ENCODE measurements around the gene EDC4.

The EDC4 gene

DNA sequence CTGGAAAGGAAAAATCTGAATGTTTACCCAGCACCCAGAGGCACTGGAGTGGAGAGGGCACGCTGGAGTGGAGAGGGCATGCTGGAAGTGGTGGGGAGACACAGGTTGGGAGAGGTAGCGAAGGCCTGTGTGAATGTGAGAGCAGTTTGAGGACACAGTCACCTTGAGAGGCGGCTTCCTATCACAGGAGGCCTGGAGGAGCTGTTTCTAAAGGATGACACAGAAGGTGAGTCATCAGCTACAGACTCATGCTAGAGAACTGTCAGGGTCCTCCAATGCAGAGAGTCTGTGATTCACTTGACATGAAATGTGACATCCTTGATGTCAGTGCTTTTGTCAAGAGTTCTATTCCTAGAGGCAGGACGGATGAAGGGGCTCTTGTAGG is 45.0 kb downstream of the EDC4 start:
- no peaks in the 10 kb centered on the region for H3K9me3 ChIP-seq
- H3K9ac ChIP-seq = peak overlapping the region; percentile 35; the same call in 1 of the 2 replicates
- H3K36me3 ChIP-seq = peaks cover 74% of the 10 kb centered on the region
- TF ChIP-seq Cebpa-rat (IDR thresholded peaks at IDR 0.05) = no peak
- peaks cover 48% of the 10 kb centered on the region for H3K4me1 ChIP-seq
- no peaks in the 10 kb centered on the region for H3K27me3 ChIP-seq
- no peak overlapping the region for H3K4me3 ChIP-seq
- H3K27ac ChIP-seq = no peak overlapping the region
- H3K4me2 ChIP-seq = no peak overlapping the region
- H4K20me1 ChIP-seq = peaks cover 89% of the 10 kb centered on the region

DNA sequence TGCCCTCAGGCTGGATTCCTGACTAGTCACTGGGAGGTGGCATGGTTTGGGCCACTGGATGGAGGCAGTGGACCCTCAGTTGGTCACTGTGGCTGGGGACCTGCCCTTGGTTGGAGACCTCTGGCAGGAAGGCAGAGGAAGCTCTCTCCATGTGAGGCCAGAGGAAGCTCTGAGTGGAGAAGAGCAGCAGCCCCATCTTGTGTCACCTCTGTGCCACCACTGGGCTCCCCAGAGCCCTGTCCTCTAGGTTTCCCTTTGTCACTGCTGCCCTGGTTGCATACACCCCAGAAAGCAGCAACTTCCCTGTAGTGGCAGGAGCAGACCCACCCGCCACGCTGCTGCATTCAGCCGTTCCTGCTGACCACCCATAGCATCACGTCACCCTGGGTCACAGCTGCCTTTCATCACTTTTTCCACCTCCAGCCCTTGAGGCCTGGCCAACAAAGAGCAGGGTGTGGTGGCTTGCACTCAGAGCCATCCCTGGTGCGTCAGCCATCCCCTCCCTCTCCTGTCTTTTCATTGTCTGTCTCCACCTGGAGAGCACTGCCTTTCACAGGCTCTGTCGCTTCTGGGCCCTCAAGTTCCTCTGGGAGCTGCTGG is 46.9 kb downstream of the EDC4 start:
- Histone ChIP-seq H3K9ac (0 out of 2 replicates have a peak overlapping the region, but pooled peaks have one; percentile 38), H3K4me1 (peaks cover 66% of the 10 kb centered on the region), H3K4me2 (0 out of 2 replicates have a peak overlapping the region, but pooled peaks have one; percentile 14), H4K20me1 (peaks cover 99% of the 10 kb centered on the region), H3K4me3 (no peak overlapping the region), H3K9me3 (no peaks in the 10 kb centered on the region), H3K27me3 (no peaks in the 10 kb centered on the region), H3K27ac (peak overlapping the region; percentile 32; the same call in 1 of the 2 replicates), H3K36me3 (peaks cover 74% of the 10 kb centered on the region)
- no peak for TF ChIP-seq Cebpa-rat (IDR thresholded peaks at IDR 0.05)

DNA sequence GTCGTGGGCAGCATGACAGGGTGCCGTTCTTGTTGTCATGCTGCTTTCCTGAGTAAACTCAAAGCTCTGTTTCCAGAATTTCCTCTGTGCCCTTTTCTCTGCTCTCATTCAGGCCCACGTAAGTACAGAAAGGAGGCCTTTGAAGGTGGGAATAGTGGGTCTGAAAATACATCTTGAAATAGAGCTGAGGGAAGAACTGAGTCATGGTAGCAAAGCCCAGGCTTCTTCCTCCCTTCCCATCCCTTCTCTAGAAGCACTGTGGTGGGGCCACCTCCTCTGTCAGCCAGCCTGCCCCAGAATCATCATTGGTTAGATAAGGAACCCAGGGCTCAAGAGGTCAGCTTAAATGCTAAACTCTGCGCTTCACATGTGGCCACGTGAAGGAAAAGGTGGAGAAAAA is 49.4 kb downstream of the EDC4 start:
- Histone ChIP-seq H3K9me3 (no peaks in the 10 kb centered on the region), H3K9ac (peak overlapping the region; percentile 2; the same call in 1 of the 2 replicates), H3K4me3 (no peak overlapping the region), H3K36me3 (peaks cover 52% of the 10 kb centered on the region), H3K27ac (peak overlapping the region; percentile 18; the same call in 1 of the 2 replicates), H3K4me1 (peaks cover 89% of the 10 kb centered on the region), H4K20me1 (peaks cover 97% of the 10 kb centered on the region), H3K27me3 (no peaks in the 10 kb centered on the region), H3K4me2 (peak overlapping the region; percentile 56)
- no peak for TF ChIP-seq Cebpa-rat (IDR thresholded peaks at IDR 0.05)

DNA sequence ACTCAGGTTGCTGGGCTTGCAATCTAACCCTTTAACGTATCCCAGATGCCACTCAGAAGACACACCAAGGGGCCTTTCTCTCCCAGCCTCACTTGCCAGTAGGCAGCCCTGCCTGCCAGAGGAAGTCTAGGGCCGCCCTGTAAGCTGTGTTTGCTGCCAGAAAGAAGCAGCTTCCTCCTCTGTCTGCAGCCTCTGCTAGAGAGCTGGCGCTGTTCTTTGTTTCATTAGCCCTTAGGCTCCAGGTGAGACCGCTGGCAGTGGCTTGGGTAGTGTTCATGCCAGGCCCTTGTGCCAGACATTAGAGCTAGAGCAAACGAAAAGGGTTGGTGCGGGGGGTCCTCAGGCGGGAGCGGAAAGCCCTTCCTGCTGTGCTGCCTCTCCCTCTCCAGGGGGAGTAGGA is 49.9 kb downstream of the EDC4 start:
- Histone ChIP-seq H3K4me3 (no peak overlapping the region), H3K27me3 (no peaks in the 10 kb centered on the region), H3K9ac (no peak overlapping the region), H4K20me1 (peaks cover 97% of the 10 kb centered on the region), H3K4me2 (peak overlapping the region; percentile 56; the same call in 1 of the 2 replicates), H3K4me1 (peaks cover 89% of the 10 kb centered on the region), H3K27ac (peak overlapping the region; percentile 18; the same call in 1 of the 2 replicates), H3K36me3 (peaks cover 52% of the 10 kb centered on the region), H3K9me3 (no peaks in the 10 kb centered on the region)
- TF ChIP-seq Cebpa-rat (IDR thresholded peaks at IDR 0.05) = no peak

DNA sequence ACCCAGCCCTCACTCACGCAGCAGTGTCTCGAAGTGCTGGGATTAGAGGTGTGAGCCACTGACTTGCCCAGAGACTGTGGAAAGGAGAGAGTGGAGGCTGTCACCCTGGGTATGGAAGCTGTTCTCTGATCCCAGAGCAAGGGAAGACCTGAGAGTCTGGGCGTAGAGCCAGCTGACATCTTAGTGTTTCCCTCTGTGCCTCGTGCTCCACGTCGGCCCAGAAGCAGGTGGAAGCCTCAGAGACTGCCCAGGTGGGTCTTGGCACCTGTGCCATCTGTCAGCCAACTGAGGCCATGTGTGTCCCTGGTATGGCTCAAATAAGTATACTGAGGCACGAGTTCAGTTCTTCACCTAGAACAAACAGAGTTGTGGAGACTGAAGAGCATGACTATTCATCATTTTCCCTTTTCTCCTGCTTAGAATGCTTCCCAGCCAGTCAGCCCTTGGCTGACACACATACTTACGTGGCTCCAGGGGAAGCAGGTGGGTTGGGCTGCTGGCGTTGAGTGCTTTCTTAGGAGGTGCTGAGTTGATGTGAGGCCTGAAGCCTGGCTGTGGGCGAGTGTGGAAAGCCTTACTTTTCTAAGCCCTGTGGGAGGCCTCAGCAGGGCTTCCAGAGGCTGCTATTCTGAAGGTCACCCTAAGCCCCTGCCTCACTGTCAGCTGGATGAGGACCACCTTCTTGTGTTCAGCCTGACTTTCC is 50.7 kb downstream of the EDC4 start:
- Histone ChIP-seq H3K4me3 (no peak overlapping the region), H4K20me1 (peaks cover 96% of the 10 kb centered on the region), H3K9ac (no peak overlapping the region), H3K9me3 (no peaks in the 10 kb centered on the region), H3K27ac (peak overlapping the region; percentile 68; the same call in 1 of the 2 replicates), H3K4me1 (peaks cover 97% of the 10 kb centered on the region), H3K36me3 (peaks cover 53% of the 10 kb centered on the region), H3K4me2 (peak overlapping the region; percentile 91; the same call in 1 of the 2 replicates), H3K27me3 (no peaks in the 10 kb centered on the region)
- no peak for TF ChIP-seq Cebpa-rat (IDR thresholded peaks at IDR 0.05)

DNA sequence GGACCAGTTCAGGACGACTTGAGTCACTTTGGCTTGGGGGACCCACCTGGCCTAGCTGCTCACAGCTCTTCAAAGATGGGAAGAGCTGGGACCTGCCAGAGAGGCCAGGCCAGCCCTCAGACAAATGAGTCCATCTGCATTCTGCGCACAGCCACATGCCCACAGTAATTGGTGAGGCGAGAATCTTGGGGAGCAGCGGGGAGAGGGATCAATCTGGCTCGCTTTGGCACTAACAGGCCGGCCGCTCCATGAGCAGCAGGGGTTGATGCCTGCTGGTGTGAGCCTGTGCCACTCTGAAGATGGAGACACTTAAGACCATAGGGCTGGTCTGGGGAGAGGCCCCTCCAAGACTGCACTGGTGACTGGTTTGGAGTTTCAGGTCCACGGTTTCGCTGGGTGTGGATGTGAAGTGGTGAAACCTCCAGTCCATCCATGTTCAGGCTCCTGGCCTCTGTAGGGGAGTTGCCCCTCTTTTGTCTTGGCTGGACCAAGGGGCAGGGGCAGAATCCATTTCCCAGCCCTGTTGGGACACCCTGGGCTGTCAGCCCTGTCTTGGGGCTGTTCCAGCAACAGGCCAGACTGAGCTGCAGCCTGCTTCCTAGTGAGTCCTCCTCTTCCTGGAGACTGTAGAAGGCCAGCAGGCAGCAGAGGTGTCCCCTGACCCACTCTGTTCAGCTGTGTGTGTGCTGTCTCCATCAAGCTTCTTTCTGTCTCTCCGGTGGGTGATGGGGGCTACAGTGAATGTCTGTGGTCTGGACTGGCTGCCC is 51.5 kb downstream of the EDC4 start:
- Histone ChIP-seq H3K9ac (no peak overlapping the region), H3K27ac (peak overlapping the region; percentile 68), H3K9me3 (no peaks in the 10 kb centered on the region), H3K4me3 (no peak overlapping the region), H3K4me2 (peak overlapping the region; percentile 91), H3K27me3 (no peaks in the 10 kb centered on the region), H3K4me1 (peaks cover 99% of the 10 kb centered on the region), H3K36me3 (peaks cover 53% of the 10 kb centered on the region), H4K20me1 (peaks cover 97% of the 10 kb centered on the region)
- TF ChIP-seq Cebpa-rat (IDR thresholded peaks at IDR 0.05) = no peak

DNA sequence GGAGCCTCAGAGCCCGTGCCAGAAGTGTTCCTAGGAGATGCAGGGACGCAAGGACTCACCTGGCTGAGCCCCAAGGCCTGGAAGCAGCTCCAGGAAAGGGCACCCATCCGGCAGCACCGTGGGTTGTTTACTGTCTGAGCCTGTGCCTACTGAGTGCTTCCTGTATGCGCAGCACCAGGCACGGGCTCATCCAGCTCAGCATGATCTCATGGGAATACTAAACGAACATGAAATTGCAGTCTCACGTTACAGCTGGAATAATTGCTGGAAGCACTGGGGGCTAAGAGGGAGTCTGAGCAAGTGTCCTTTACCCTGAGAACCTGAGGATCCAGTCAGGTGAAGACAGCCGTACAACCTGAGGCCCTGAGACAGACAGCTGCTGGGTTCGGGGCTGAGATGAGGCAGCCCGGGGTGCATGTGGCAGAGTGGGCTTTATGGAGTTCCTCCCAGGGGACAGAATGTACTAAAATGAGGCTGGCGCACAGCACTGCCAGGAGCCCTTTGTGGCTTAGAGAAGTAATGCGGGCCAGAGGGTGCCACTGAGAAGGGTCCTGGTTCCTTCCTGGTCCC is 53.4 kb downstream of the EDC4 start:
- peak overlapping the region; percentile 82 for H3K27ac ChIP-seq
- peak overlapping the region; percentile 73 for H3K9ac ChIP-seq
- H3K4me3 ChIP-seq = peak overlapping the region; percentile 47
- no peaks in the 10 kb centered on the region for H3K27me3 ChIP-seq
- no peaks in the 10 kb centered on the region for H3K9me3 ChIP-seq
- no peak for TF ChIP-seq Cebpa-rat (IDR thresholded peaks at IDR 0.05)
- H3K4me2 ChIP-seq = peak overlapping the region; percentile 91
- peaks cover 64% of the 10 kb centered on the region for H3K36me3 ChIP-seq
- H3K4me1 ChIP-seq = peaks cover 87% of the 10 kb centered on the region
- peaks cover 83% of the 10 kb centered on the region for H4K20me1 ChIP-seq

DNA sequence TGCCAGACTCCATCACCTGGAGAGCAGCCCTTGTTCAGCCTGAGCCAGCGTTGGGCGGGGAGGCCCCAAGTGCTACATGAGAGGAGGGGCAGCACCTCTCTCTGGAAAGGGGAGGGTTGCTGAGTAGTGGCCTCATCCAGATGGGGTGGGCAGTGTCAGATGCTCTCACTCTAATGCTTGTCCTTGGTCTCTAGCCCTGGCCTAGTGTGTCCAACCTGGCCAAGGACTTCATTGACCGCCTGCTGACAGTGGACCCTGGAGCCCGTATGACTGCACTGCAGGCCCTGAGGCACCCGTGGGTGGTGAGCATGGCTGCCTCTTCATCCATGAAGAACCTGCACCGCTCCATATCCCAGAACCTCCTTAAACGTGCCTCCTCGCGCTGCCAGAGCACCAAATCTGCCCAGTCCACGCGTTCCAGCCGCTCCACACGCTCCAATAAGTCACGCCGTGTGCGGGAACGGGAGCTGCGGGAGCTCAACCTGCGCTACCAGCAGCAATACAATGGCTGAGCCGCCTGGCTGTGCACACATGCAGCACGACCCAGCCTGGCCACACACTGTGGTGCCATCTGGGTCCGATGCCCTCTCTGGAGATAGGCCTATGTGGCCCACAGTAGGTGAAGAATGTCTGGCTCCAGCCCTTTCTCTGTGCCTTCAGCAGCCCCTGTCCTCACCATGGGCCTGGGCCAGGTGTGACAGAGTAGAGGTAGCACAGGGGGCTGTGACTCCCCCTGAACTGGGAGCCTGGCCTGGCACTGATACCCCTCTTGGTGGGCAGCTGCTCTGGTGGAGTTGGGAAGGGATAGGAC is 54.5 kb downstream of the EDC4 start:
- Histone ChIP-seq H3K36me3 (peaks cover 70% of the 10 kb centered on the region), H4K20me1 (peaks cover 82% of the 10 kb centered on the region), H3K27ac (peak overlapping the region; percentile 82), H3K4me2 (peak overlapping the region; percentile 91), H3K4me1 (peaks cover 77% of the 10 kb centered on the region), H3K27me3 (no peaks in the 10 kb centered on the region), H3K9me3 (no peaks in the 10 kb centered on the region), H3K9ac (peak overlapping the region; percentile 73), H3K4me3 (peak overlapping the region; percentile 47; the same call in 1 of the 2 replicates)
- no peak for TF ChIP-seq Cebpa-rat (IDR thresholded peaks at IDR 0.05)

DNA sequence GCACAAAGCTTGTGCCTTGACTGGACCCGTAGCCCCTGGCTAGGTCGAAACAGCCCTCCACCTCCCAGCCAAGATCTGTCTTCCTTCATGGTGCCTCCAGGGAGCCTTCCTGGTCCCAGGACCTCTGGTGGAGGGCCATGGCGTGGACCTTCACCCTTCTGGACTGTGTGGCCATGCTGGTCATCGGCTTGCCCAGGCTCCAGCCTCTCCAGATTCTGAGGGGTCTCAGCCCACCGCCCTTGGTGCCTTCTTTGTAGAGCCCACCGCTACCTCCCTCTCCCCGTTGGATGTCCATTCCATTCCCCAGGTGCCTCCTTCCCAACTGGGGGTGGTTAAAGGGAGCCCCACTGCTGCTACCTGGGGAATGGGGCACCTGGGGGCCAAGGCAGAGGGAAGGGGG is 55.3 kb downstream of the EDC4 start:
- peak overlapping the region; percentile 82 for H3K27ac ChIP-seq
- H3K4me2 ChIP-seq = peak overlapping the region; percentile 91
- no peaks in the 10 kb centered on the region for H3K27me3 ChIP-seq
- H3K9ac ChIP-seq = no peak overlapping the region
- H3K4me1 ChIP-seq = peaks cover 68% of the 10 kb centered on the region
- H3K36me3 ChIP-seq = peaks cover 70% of the 10 kb centered on the region
- H3K9me3 ChIP-seq = no peaks in the 10 kb centered on the region
- no peak overlapping the region for H3K4me3 ChIP-seq
- TF ChIP-seq Cebpa-rat (IDR thresholded peaks at IDR 0.05) = no peak
- H4K20me1 ChIP-seq = peaks cover 78% of the 10 kb centered on the region
